Prostate gland (tissue), 2 donors: ENCODE results near the gene CLEC4M. TPM values are rescaled to one million over a fixed set of nuclear protein-coding genes. Genes with fewer than 3 reads are reported as not detected.

Experiments used
- DNase-seq: peaks from one replicate; pipeline ENCODE4 v3.0.0-alpha.2; 2019; ENCODE audit warnings: low spot score
- H3K27ac ChIP-seq, 2 donors: fragments of 200-600 bp; sonication (generic); 2 replicates each; pipeline ENCODE4 v1.5.1; 2017 to 2019
- H3K27me3 ChIP-seq: fragments of 200-600 bp; sonication (generic); replicated peaks from 2 replicates; pipeline ENCODE4 v1.5.1; 2019; ENCODE audit not compliant: insufficient read depth
- H3K36me3 ChIP-seq, 2 donors: fragments of 200-600 bp; sonication (generic); 1 replicate in 1 of 2; 2 replicates in 1 of 2; pipeline versions ENCODE4 v1.5.1 to v1.8.1; 2017 to 2019
- H3K4me1 ChIP-seq: fragments of 200-600 bp; sonication (generic); replicated peaks from 2 replicates; pipeline ENCODE4 v1.5.1; 2019
- H3K4me3 ChIP-seq, 2 donors: fragments of 200-600 bp; sonication (generic); 2 replicates each; pipeline ENCODE4 v1.5.1; 2017 to 2019
- H3K9me3 ChIP-seq: fragments of 200-600 bp; sonication (generic); 2 replicates; pipeline ENCODE4 v1.5.1; 2017
- CTCF ChIP-seq, 4 experiments: fragments of 200-600 bp in 2 of 4; fragments of 450-650 bp in 2 of 4; sonication (generic) in 2 of 4; IDR thresholded peaks; 1 replicate in 3 of 4; 2 replicates in 1 of 4; pipeline ENCODE4 v1.5.1; 2016 to 2019; ENCODE audit warnings: antibody characterized with exemption in 4 of 4, mild to moderate bottlenecking in 2 of 4, moderate library complexity in 2 of 4
- POLR2A ChIP-seq: fragments of 450-650 bp; IDR thresholded peaks from one replicate; pipeline ENCODE4 v1.6.1; 2016; ENCODE audit warnings: antibody characterized with exemption, mild to moderate bottlenecking
- POLR2AphosphoS5 ChIP-seq: sonication (generic); formaldehyde crosslinking; IDR thresholded peaks from one replicate; pipeline ENCODE4 v1.6.1; 2017; ENCODE audit warnings: antibody characterized with exemption
- WGBS: methylation state at CpG from one replicate; pipeline ENCODE4 v1.1.5; 2018; 5-methylcytosine and 5-hydroxymethylcytosine counted together
- intact Hi-C: fragments of 100-400 bp; cut with DNase I; formaldehyde crosslinking; loops from one replicate; pipeline ENCODE4 v1.14.2; 2022
- total RNA-seq, 2 donors: library from RNA; depleted of rRNA; stranded (reverse); fragments of >200 nt; gene quantifications; one replicate each; pipeline ENCODE4 v1.1.0, GENCODE V29; 2016

Gene CLEC4M
- total RNA-seq, 2 donors from 2014 or later: 11.0 TPM; not detected in 1

- Histone ChIP-seq H3K4me3 (no peak overlapping the region), H3K4me1 (no peaks in the 10 kb centered on the region), H3K27me3 (peaks cover 22% of the 10 kb centered on the region), H3K36me3 (no peaks in the 10 kb centered on the region), H3K27ac (no peak overlapping the region), H3K9me3 (no peaks in the 10 kb centered on the region)
- TF ChIP-seq POLR2A (no peak), CTCF (IDR thresholded peaks at IDR 0.05) (no peak), POLR2AphosphoS5 (no peak)
- DNase-seq: no peak
- intact Hi-C loops: no loop called here
- WGBS: 20% methylated on average over 19 of the region's 22 CpGs
These were observed 24.6 kb downstream of the CLEC4M start for GRCh38 chr19:7787602-7788177.

GRCh38 chr19:7788178-7788932 lies 25.3 kb downstream of the CLEC4M start:
- peaks cover 22% of the 10 kb centered on the region for H3K27me3 ChIP-seq
- intact Hi-C loops: no loop called here

GRCh38 chr19:7788933-7789323 lies 25.9 kb downstream of the CLEC4M start:
- 4% methylated on average over 22 of the region's 23 CpGs for WGBS
- Histone ChIP-seq H3K4me3 (no peak overlapping the region), H3K4me1 (no peaks in the 10 kb centered on the region), H3K27me3 (peaks cover 22% of the 10 kb centered on the region), H3K36me3 (no peaks in the 10 kb centered on the region), H3K9me3 (no peaks in the 10 kb centered on the region), H3K27ac (no peak overlapping the region)
- TF ChIP-seq POLR2A: no peak
- TF ChIP-seq CTCF (IDR thresholded peaks at IDR 0.05): no peak
- TF ChIP-seq POLR2AphosphoS5: no peak
- DNase-seq: no peak
- intact Hi-C loops: no loop called here

More at GRCh38 chr19:7788178-7788932, 25.3 kb downstream of the CLEC4M start:
- DNase-seq: no peak
- H3K4me3 ChIP-seq: no peak overlapping the region
- H3K27ac ChIP-seq: no peak overlapping the region
- 3% methylated on average over 38 of the region's 67 CpGs for WGBS
- H3K9me3 ChIP-seq: no peaks in the 10 kb centered on the region
- TF ChIP-seq POLR2A: no peak
- no peak for TF ChIP-seq POLR2AphosphoS5
- TF ChIP-seq CTCF (IDR thresholded peaks at IDR 0.05): no peak
- H3K36me3 ChIP-seq: no peaks in the 10 kb centered on the region
- H3K4me1 ChIP-seq: no peaks in the 10 kb centered on the region

GRCh38 chr19:7789447-7789846 lies 26.4 kb downstream of the CLEC4M start:
- peaks cover 22% of the 10 kb centered on the region for H3K27me3 ChIP-seq
- no peak for DNase-seq
- WGBS: 6% methylated on average over 28 of the region's 31 CpGs
- no peak overlapping the region for H3K27ac ChIP-seq
- no peaks in the 10 kb centered on the region for H3K4me1 ChIP-seq
- no peaks in the 10 kb centered on the region for H3K9me3 ChIP-seq
- TF ChIP-seq CTCF (IDR thresholded peaks at IDR 0.05) (no peak), POLR2AphosphoS5 (no peak)
- intact Hi-C loops: no loop called here
- no peaks in the 10 kb centered on the region for H3K36me3 ChIP-seq
- H3K4me3 ChIP-seq: no peak overlapping the region

- Histone ChIP-seq H3K4me1 (no peaks in the 10 kb centered on the region), H3K4me3 (no peak overlapping the region), H3K9me3 (no peaks in the 10 kb centered on the region), H3K27me3 (peaks cover 22% of the 10 kb centered on the region), H3K27ac (no peak overlapping the region), H3K36me3 (no peaks in the 10 kb centered on the region)
- intact Hi-C loops: loop anchor here (10.0 kb wide), 1 partner anchor 136 kb away; no protein-coding TSS in a partner anchor
- 90% methylated on average over 14 of the region's 14 CpGs for WGBS
- DNase-seq: no peak
- TF ChIP-seq POLR2AphosphoS5: no peak
- TF ChIP-seq CTCF (IDR thresholded peaks at IDR 0.05): no peak
- no peak for TF ChIP-seq POLR2A
These were observed 27.4 kb downstream of the CLEC4M start for GRCh38 chr19:7790416-7790815.
